ENCODE results near the gene EPB41L2. TPM values are rescaled to one million over a fixed set of nuclear protein-coding genes. Genes with fewer than 3 reads are reported as not detected.

EPB41L2 gene
- total and polyA plus RNA-seq, 10 donors = 19.3 to 210 (median 123) TPM

DNA sequence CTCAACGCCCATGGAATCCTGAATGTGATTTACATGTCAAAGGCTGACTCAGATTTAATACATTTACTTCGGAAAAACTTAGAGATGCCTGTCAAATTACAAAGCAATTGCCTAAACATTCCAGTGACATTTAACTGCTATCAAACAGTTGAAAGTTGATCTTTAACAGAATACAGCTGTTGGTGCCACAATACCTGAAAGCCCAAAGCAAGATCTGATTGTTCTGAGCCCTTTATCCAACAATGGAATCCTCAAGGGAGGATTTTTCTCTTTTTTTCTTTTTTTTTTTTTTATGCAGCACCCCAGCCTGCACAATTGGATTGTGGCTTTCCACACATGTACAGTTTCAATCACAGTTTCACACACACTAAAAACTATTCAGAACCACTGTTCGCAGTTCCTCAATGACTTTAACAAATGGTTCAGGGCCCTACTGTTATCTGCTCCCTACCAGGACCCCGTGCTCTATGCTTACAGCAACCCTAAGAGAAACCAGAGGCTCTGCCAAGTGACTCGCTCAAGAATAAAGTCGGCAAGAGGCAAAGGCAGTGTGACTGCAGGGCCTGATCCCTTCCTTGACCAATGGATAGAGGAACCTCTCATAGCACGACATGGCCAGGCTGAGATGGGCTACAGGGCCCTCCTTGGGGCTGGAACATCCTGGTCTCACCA, 33.3 kb downstream of the EPB41L2 start:
- 77 to 84% (median 80%) methylated on average over 6 to 7 of the region's 7 CpGs for WGBS, 5 donors
- TF ChIP-seq POLR2AphosphoS5 (IDR thresholded peaks at IDR 0.05) (no peak), POLR2A (IDR thresholded peaks at IDR 0.05) (no peak)
- TF ChIP-seq, protein P1, sequence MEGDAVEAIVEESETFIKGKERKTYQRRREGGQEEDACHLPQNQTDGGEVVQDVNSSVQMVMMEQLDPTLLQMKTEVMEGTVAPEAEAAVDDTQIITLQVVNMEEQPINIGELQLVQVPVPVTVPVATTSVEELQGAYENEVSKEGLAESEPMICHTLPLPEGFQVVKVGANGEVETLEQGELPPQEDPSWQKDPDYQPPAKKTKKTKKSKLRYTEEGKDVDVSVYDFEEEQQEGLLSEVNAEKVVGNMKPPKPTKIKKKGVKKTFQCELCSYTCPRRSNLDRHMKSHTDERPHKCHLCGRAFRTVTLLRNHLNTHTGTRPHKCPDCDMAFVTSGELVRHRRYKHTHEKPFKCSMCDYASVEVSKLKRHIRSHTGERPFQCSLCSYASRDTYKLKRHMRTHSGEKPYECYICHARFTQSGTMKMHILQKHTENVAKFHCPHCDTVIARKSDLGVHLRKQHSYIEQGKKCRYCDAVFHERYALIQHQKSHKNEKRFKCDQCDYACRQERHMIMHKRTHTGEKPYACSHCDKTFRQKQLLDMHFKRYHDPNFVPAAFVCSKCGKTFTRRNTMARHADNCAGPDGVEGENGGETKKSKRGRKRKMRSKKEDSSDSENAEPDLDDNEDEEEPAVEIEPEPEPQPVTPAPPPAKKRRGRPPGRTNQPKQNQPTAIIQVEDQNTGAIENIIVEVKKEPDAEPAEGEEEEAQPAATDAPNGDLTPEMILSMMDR (IDR thresholded peaks at IDR 0.05 in 8 of 11, conservative IDR thresholded peaks at IDR 0.05 in 3 of 11) = no peak
- intact Hi-C loops (cut with DNase I; ENCODE audit: low total_unique reads) = no loop called here
- no peak for DNase-seq
- Histone ChIP-seq H3K4me3 (no peak overlapping the region), H3K27ac (no peak overlapping the region), H3K36me3 (no peaks in the 10 kb centered on the region), H3K9me3 (no peaks in the 10 kb centered on the region), H3K27me3 (replicated peaks in 1 of 7) (no peaks in the 10 kb centered on the region), H3K4me1 (peaks cover 0 to 17% (median 0%) of the 10 kb centered on the region in 6 donors)

DNA sequence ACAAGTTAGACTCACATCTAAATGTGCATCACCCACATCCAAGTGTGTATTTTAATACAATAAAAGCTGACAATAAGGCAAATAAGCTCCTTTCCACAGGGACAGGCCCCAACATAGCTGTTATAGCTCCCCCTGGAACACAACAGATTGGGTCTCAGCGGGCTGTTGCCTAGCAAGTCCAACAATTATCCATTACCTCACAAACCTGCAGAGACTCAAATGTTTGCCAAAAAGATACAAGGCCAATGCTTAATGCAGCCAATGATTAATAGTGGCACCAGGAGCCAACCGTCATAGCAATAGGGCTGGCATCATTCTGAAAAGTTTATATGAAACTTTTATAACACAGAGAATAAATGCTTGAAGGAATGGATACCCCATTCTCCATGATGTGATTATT, 35.7 kb downstream of the EPB41L2 start:
- no peak for DNase-seq
- H3K4me1 ChIP-seq = peaks cover 0 to 17% (median 0%) of the 10 kb centered on the region in 6 donors
- intact Hi-C loops (cut with DNase I; ENCODE audit: low total_unique reads) = no loop called here
- H3K4me3 ChIP-seq = no peak overlapping the region
- no peaks in the 10 kb centered on the region for H3K27me3 ChIP-seq (replicated peaks in 1 of 7)
- TF ChIP-seq POLR2A (IDR thresholded peaks at IDR 0.05) (no peak), POLR2AphosphoS5 (IDR thresholded peaks at IDR 0.05) (no peak)
- TF ChIP-seq, protein P1 (IDR thresholded peaks at IDR 0.05 in 8 of 11, conservative IDR thresholded peaks at IDR 0.05 in 3 of 11) = no peak
- no peaks in the 10 kb centered on the region for H3K9me3 ChIP-seq
- WGBS, 5 donors = 95 to 100% (median 97%) methylated on average over 2 of the region's 2 CpGs
- H3K36me3 ChIP-seq = no peaks in the 10 kb centered on the region
- H3K27ac ChIP-seq = no peak overlapping the region

DNA sequence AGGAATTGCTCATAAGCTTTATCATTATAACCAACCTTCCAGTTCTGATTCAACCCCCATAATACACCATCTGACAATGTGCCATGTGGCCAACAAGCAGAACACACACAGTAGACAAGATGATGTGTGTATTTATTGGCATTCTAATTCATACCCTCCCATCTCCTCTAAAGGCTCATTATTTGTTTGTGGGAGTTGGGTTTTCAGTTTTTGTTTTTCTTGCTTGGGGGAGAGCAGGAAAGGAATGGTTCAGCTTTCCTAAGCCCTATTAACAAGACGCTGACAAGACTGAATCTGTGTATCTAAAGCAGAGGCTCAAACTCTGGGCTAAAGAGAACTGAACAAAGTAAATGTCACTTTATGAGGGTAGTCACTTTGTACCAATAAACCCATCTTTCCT, 36.8 kb downstream of the EPB41L2 start:
- Histone ChIP-seq H3K4me1 (peaks cover 0 to 17% (median 0%) of the 10 kb centered on the region in 6 donors), H3K36me3 (no peaks in the 10 kb centered on the region), H3K9me3 (no peaks in the 10 kb centered on the region), H3K27ac (no peak overlapping the region), H3K4me3 (no peak overlapping the region), H3K27me3 (replicated peaks in 1 of 7) (no peaks in the 10 kb centered on the region)
- intact Hi-C loops (cut with DNase I; ENCODE audit: low total_unique reads) = no loop called here
- TF ChIP-seq, protein P1 (IDR thresholded peaks at IDR 0.05 in 8 of 11, conservative IDR thresholded peaks at IDR 0.05 in 3 of 11) = no peak
- TF ChIP-seq POLR2AphosphoS5 (IDR thresholded peaks at IDR 0.05) (no peak), POLR2A (IDR thresholded peaks at IDR 0.05) (no peak)
- WGBS, 5 donors = 74 to 96% (median 79%) methylated on average over 1 of the region's 1 CpG
- DNase-seq = no peak

DNA sequence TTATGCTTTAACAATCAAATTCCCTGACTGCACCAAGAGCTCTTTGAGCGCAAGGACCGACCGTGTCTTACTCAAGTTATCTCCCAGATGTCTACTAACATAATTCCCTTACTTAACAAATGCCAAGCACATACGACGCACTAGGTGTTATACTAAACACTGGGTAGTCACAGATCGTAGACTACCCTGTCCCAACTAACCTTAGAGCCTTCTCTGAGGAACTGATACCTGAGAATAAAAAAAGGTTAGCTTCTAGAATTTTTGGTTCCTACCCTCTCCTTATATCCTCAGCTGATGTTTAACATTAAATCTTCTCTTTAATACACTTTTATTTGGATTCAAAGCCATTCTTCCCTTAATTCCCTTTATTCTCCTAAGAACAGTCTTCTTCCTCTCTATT, 38.5 kb downstream of the EPB41L2 start:
- intact Hi-C loops (cut with DNase I; ENCODE audit: low total_unique reads) = no loop called here
- DNase-seq = no peak

More for the DNA sequence above, 38.5 kb downstream of the EPB41L2 start:
- no peaks in the 10 kb centered on the region for H3K36me3 ChIP-seq
- no peaks in the 10 kb centered on the region for H3K27me3 ChIP-seq (replicated peaks in 1 of 7)
- H3K9me3 ChIP-seq = no peaks in the 10 kb centered on the region
- no peak overlapping the region for H3K27ac ChIP-seq
- H3K4me1 ChIP-seq = peaks cover 0 to 8% (median 0%) of the 10 kb centered on the region in 6 donors
- TF ChIP-seq POLR2AphosphoS5 (IDR thresholded peaks at IDR 0.05) = no peak
- TF ChIP-seq, protein P1 (IDR thresholded peaks at IDR 0.05 in 8 of 11, conservative IDR thresholded peaks at IDR 0.05 in 3 of 11) = no peak
- WGBS, 5 donors = 91 to 96% (median 94%) methylated on average over 6 of the region's 6 CpGs
- H3K4me3 ChIP-seq = no peak overlapping the region

All from spleen (tissue), 11 donors.